Activated CD8-positive, alpha-beta T cell treated with anti-CD3 and anti-CD28 coated beads for 36 hours (primary cell): ENCODE measurements around the gene DLGAP1. TPM values are rescaled to one million over a fixed set of nuclear protein-coding genes. Genes with fewer than 3 reads are reported as not detected.
A peak's percentile ranks its signal among the peaks of the same experiment; 100 is the strongest.

Source experiments
- ATAC-seq: fragments of 200-7000 bp; cut with Tn5 transposase; one replicate; pipeline ENCODE4 v1.10.0; 2021; ENCODE audit warnings: mild to moderate bottlenecking, moderate library complexity
- CTCF ChIA-PET: fragments of 350-600 bp; sonication (Branson Sonifier 250); formaldehyde crosslinking; loops from one replicate; lab custom pipeline; 2021; ENCODE audit warnings: antibody characterized with exemption; lab: Charles Lee
- POLR2A ChIA-PET: fragments of 350-600 bp; sonication (Branson Sonifier 250); formaldehyde crosslinking; loops from one replicate; lab custom pipeline; 2021; ENCODE audit warnings: antibody characterized with exemption; lab: Charles Lee
- DNase-seq: peaks from one replicate; pipeline ENCODE4 v3.0.0-alpha.2; 2020
- H3K27ac Mint-ChIP-seq: one replicate; pipeline ENCODE4 v1.8.0; 2021; ENCODE audit warnings: mild to moderate bottlenecking, mixed read lengths
- H3K27me3 Mint-ChIP-seq: one replicate; pipeline ENCODE4 v1.8.0; 2021; ENCODE audit warnings: mixed read lengths
- H3K36me3 Mint-ChIP-seq: one replicate; pipeline ENCODE4 v1.8.0; 2021; ENCODE audit warnings: low read depth, mixed read lengths
- H3K4me1 Mint-ChIP-seq: one replicate; pipeline ENCODE4 v1.8.0; 2021; ENCODE audit warnings: low read depth, mixed read lengths
- H3K4me3 Mint-ChIP-seq: one replicate; pipeline ENCODE4 v1.8.0; 2021; ENCODE audit warnings: mild to moderate bottlenecking, moderate library complexity, mixed read lengths
- H3K9me3 Mint-ChIP-seq: one replicate; pipeline ENCODE4 v1.8.0; 2021; ENCODE audit warnings: mixed read lengths
- intact Hi-C: fragments of 100-400 bp; cut with micrococcal nuclease; formaldehyde crosslinking; loops from one replicate; pipeline ENCODE4 v1.10.0; 2022
- total RNA-seq, 2 experiments: library from RNA; stranded (reverse); gene quantifications; one replicate each; pipeline ENCODE4 v1.2.3, GENCODE V29; 2021
- TF ChIP-seq, protein P1 (sequence below): fragments of 200-600 bp; IDR thresholded peaks from one replicate; pipeline ENCODE4 v1.8.0; 2022; ENCODE audit warnings: antibody characterized with exemption, mild to moderate bottlenecking

Gene DLGAP1
- total RNA-seq, 2 experiments from 2014 or later, result not detected

DNA sequence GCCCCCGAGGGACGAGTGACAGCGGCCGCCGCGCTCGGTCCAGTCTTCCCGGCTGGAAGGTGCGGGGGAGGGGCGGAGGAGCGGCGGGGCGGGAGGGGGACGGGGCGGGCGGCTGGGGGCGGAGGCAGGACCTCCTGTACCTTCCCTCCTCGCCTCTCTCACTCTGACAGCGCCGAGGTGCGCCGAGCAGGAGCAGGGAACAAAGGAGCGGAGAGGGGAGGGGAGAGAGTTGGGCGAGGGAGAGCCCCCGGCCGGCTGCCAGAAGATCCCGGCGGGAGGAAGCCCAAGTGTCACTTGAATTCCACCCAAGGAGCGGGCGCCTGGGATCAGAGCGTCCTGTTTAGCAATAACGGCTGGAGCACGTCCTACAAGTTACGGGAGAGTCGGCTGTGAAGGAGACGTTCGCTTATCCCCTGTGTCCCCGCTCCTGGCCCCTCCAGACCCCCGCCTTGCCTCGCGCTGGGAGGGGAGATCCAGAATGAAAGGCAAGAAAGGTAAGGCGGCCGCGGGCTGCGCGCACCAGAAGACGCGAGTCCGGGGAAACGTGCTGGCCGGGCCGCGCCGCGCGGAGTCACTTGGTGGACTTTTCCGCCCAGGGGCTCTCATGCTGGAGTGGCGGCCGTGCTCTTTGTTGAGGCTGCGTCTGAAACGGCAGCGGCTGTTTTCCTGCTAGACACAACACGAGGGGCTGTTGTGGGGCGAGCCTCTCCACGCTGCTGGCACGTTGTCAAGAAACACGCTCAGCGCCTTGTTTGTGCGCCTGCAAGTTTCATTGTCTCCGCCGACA, 1004.9 kb downstream of the DLGAP1 start, which contains the start of gene TGIF1:
TSS of gene TGIF1 (plus strand) at position 161 of the 787 bp plus-strand sequence. CDS start at position 479, 318 bp downstream.
- intact Hi-C loops, result loop anchor here (2.0 to 5.0 kb wide), 4 partner anchors 145 to 217 kb away; partner anchors contain the start of gene MYL12B
- ChIA-PET POLR2A (interaction anchor here (0.6 to 3.0 kb wide), 9 partner anchors 62 to 482 kb away, joined by 3 to 33 read pairs (median 4); partner anchors contain the start of gene MYL12A), CTCF (interaction anchor here (1.0 to 5.3 kb wide), 5 partner anchors 9 to 215 kb away, joined by 3 to 50 read pairs (median 3); no protein-coding TSS in a partner anchor)
- TF ChIP-seq, protein P1, sequence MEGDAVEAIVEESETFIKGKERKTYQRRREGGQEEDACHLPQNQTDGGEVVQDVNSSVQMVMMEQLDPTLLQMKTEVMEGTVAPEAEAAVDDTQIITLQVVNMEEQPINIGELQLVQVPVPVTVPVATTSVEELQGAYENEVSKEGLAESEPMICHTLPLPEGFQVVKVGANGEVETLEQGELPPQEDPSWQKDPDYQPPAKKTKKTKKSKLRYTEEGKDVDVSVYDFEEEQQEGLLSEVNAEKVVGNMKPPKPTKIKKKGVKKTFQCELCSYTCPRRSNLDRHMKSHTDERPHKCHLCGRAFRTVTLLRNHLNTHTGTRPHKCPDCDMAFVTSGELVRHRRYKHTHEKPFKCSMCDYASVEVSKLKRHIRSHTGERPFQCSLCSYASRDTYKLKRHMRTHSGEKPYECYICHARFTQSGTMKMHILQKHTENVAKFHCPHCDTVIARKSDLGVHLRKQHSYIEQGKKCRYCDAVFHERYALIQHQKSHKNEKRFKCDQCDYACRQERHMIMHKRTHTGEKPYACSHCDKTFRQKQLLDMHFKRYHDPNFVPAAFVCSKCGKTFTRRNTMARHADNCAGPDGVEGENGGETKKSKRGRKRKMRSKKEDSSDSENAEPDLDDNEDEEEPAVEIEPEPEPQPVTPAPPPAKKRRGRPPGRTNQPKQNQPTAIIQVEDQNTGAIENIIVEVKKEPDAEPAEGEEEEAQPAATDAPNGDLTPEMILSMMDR, result no peak
- ATAC-seq (no peak), DNase-seq (peak; percentile 71)
- Mint-ChIP-seq H3K4me3 (peak within 1 kb of the TSS; percentile 94), H3K36me3 (peaks cover 21% of the 10 kb centered on the region), H3K9me3 (no peaks in the 10 kb centered on the region), H3K27me3 (no peaks in the 10 kb centered on the region), H3K27ac (peak within 1 kb of the TSS; percentile 99), H3K4me1 (peaks cover 35% of the 10 kb centered on the region)

- Mint-ChIP-seq H3K4me1 (peaks cover 28% of the 10 kb centered on the region), H3K27ac (peak overlapping the region; percentile 92), H3K9me3 (no peaks in the 10 kb centered on the region), H3K4me3 (peak overlapping the region; percentile 94), H3K27me3 (no peaks in the 10 kb centered on the region), H3K36me3 (peaks cover 21% of the 10 kb centered on the region)
- TF ChIP-seq, protein P1, result no peak
- no peak for ATAC-seq
- ChIA-PET CTCF (interaction anchor here (1.3 kb wide), 1 partner anchor 145 kb away, joined by 3 read pairs; no protein-coding TSS in a partner anchor), POLR2A (interaction anchor here (0.6 to 3.0 kb wide), 9 partner anchors 9 to 794 kb away, joined by 3 to 11 read pairs (median 4); partner anchors contain the start of gene SMCHD1)
- DNase-seq, result peak; percentile 84
- intact Hi-C loops, result loop anchor here (2.0 to 5.0 kb wide), 4 partner anchors 145 to 218 kb away; partner anchors contain the start of gene MYL12B
Observed at GRCh38 chr18:3449512-3450011, 1005.5 kb downstream of the DLGAP1 start.

- Mint-ChIP-seq H3K27ac (peak overlapping the region; percentile 92), H3K9me3 (no peaks in the 10 kb centered on the region), H3K27me3 (no peaks in the 10 kb centered on the region), H3K4me3 (peak overlapping the region; percentile 94), H3K36me3 (peaks cover 21% of the 10 kb centered on the region), H3K4me1 (peaks cover 24% of the 10 kb centered on the region)
- intact Hi-C loops, result no loop called here
- ChIA-PET POLR2A (interaction anchor here (0.6 to 3.0 kb wide), 9 partner anchors 9 to 793 kb away, joined by 3 to 11 read pairs (median 4); partner anchors contain the start of gene SMCHD1), CTCF (interaction anchor here (0.6 to 3.5 kb wide), 3 partner anchors 145 to 156 kb away, joined by 3 to 21 read pairs (median 3); no protein-coding TSS in a partner anchor)
- ATAC-seq (peak; percentile 28), DNase-seq (peak; percentile 89)
- TF ChIP-seq, protein P1, result no peak
Observed at GRCh38 chr18:3448838-3449511, 1006.1 kb downstream of the DLGAP1 start.

GRCh38 chr18:3447895-3448837, 1006.9 kb downstream of the DLGAP1 start:
- Mint-ChIP-seq H3K27ac (peak overlapping the region; percentile 92), H3K9me3 (no peaks in the 10 kb centered on the region), H3K4me1 (peaks cover 19% of the 10 kb centered on the region), H3K4me3 (peak overlapping the region; percentile 94), H3K27me3 (no peaks in the 10 kb centered on the region), H3K36me3 (peaks cover 20% of the 10 kb centered on the region)
- DNase-seq (peak; percentile 92), ATAC-seq (peak; percentile 69)
- ChIA-PET CTCF (interaction anchor here (0.6 to 3.5 kb wide), 10 partner anchors 8 to 218 kb away, joined by 3 to 21 read pairs (median 4); no protein-coding TSS in a partner anchor), POLR2A (interaction anchor here (0.5 to 3.0 kb wide), 12 partner anchors 13 to 217 kb away, joined by 3 to 11 read pairs (median 4); no protein-coding TSS in a partner anchor)
- intact Hi-C loops, result no loop called here
- TF ChIP-seq, protein P1, result no peak
